Ishikawa (cell line): ENCODE data around the gene CACNA2D2.
A peak's percentile ranks its signal among the peaks of the same experiment; 100 is the strongest.

Experiments
- CEBPB ChIP-seq: IDR thresholded peaks from 2 replicates; pipeline ENCODE4 v1.6.1; 2012
- CREB1 ChIP-seq: IDR thresholded peaks from 2 replicates; pipeline ENCODE4 v1.6.1; 2012; ENCODE audit warnings: low read depth
- EGR1 ChIP-seq: IDR thresholded peaks from 2 replicates; pipeline ENCODE4 v1.6.1; 2012
- EP300 ChIP-seq: IDR thresholded peaks from 2 replicates; pipeline ENCODE4 v1.6.1; 2012; ENCODE audit warnings: borderline replicate concordance
- FOXM1 ChIP-seq: IDR thresholded peaks from 2 replicates; pipeline ENCODE4 v1.6.1; 2012; ENCODE audit warnings: low read depth, borderline replicate concordance
- MAX ChIP-seq: IDR thresholded peaks from 2 replicates; pipeline ENCODE4 v1.6.1; 2012
- NFIC ChIP-seq: IDR thresholded peaks from 2 replicates; pipeline ENCODE4 v1.6.1; 2012
- RAD21 ChIP-seq: IDR thresholded peaks from 2 replicates; pipeline ENCODE4 v1.6.1; 2012; ENCODE audit warnings: low read depth
- REST ChIP-seq: IDR thresholded peaks from 2 replicates; pipeline ENCODE4 v1.6.1; 2012; ENCODE audit warnings: low read depth, mild to moderate bottlenecking
- TAF1 ChIP-seq: IDR thresholded peaks from 2 replicates; pipeline ENCODE4 v1.6.1; 2012; ENCODE audit warnings: low read depth, mild to moderate bottlenecking
- TCF12 ChIP-seq: IDR thresholded peaks from 2 replicates; pipeline ENCODE4 v1.6.1; 2012; ENCODE audit warnings: low read depth
- TEAD4 ChIP-seq: IDR thresholded peaks from 2 replicates; pipeline ENCODE4 v1.6.1; 2012
- USF1 ChIP-seq: IDR thresholded peaks from 2 replicates; pipeline ENCODE4 v1.6.1; 2012
- YY1 ChIP-seq: IDR thresholded peaks from 2 replicates; pipeline ENCODE4 v1.6.1; 2012; ENCODE audit warnings: low read depth
- ZBTB7A ChIP-seq: IDR thresholded peaks from 2 replicates; pipeline ENCODE4 v1.6.1; 2012; ENCODE audit warnings: low read depth

The CACNA2D2 gene

GRCh38 chr3:50510325-50510724 is 6.9 kb upstream of the CACNA2D2 start:
- no peak for TF ChIP-seq USF1
- no peak for TF ChIP-seq TAF1
- no peak for TF ChIP-seq NFIC
- no peak for TF ChIP-seq TEAD4
- no peak for TF ChIP-seq CEBPB

- no peak for TF ChIP-seq TEAD4
- TF ChIP-seq MAX, result no peak
- no peak for TF ChIP-seq FOXM1
- no peak for TF ChIP-seq EGR1
- TF ChIP-seq REST, result no peak
- no peak for TF ChIP-seq TAF1
- TF ChIP-seq TCF12, result no peak
- TF ChIP-seq YY1, result no peak
- TF ChIP-seq CREB1, result no peak
- no peak for TF ChIP-seq CEBPB
- TF ChIP-seq ZBTB7A, result no peak
Measured at GRCh38 chr3:50509715-50510114, 6.3 kb upstream of the CACNA2D2 start.

GRCh38 chr3:50508821-50509220 is 5.4 kb upstream of the CACNA2D2 start:
- TF ChIP-seq YY1, result no peak
- TF ChIP-seq USF1, result no peak
- TF ChIP-seq FOXM1, result no peak
- no peak for TF ChIP-seq NFIC
- TF ChIP-seq EP300, result no peak
- no peak for TF ChIP-seq MAX
- no peak for TF ChIP-seq TEAD4

- peak; percentile 76 for TF ChIP-seq REST
- no peak for TF ChIP-seq RAD21
- no peak for TF ChIP-seq CEBPB
- TF ChIP-seq YY1, result no peak
- no peak for TF ChIP-seq NFIC
- TF ChIP-seq TEAD4, result no peak
- no peak for TF ChIP-seq MAX
Measured at GRCh38 chr3:50506169-50506568, 2.7 kb upstream of the CACNA2D2 start.

GRCh38 chr3:50504681-50505080 is 1.2 kb upstream of the CACNA2D2 start:
- no peak for TF ChIP-seq RAD21
- no peak for TF ChIP-seq MAX
- no peak for TF ChIP-seq EGR1
- TF ChIP-seq CREB1, result no peak
- no peak for TF ChIP-seq USF1
- TF ChIP-seq YY1, result no peak
- no peak for TF ChIP-seq TAF1
- TF ChIP-seq REST, result no peak
- no peak for TF ChIP-seq ZBTB7A
- TF ChIP-seq TEAD4, result no peak
- TF ChIP-seq NFIC, result no peak
- no peak for TF ChIP-seq EP300
- TF ChIP-seq FOXM1, result no peak
- no peak for TF ChIP-seq TCF12
- no peak for TF ChIP-seq CEBPB
